HEK293T (cell line): ENCODE measurements around the gene TCOF1.
A peak's percentile ranks its signal among the peaks of the same experiment; 100 is the strongest.

ENCODE experiments used
- CTCF ChIA-PET: fragments of 350-600 bp; formaldehyde crosslinking; extraction: SDS; loops from one replicate; lab custom pipeline; 2021; ENCODE audit warnings: antibody characterized with exemption, inconsistent platforms; lab: Yijun Ruan, JAX
- POLR2A ChIA-PET: fragments of 350-600 bp; formaldehyde crosslinking; extraction: SDS; loops from one replicate; lab custom pipeline; 2020; ENCODE audit warnings: antibody characterized with exemption, inconsistent platforms; lab: Yijun Ruan, JAX
- DNase-seq: peaks from one replicate; pipeline ENCODE4 v3.0.0; 2012; ENCODE audit warnings: mixed read lengths; ENCODE audit errors: extremely low spot score
- ARNT ChIP-seq: fragments of 450-650 bp; IDR thresholded peaks from 2 replicates; pipeline ENCODE4 v1.6.1; 2017; ENCODE audit warnings: mild to moderate bottlenecking
- BHLHE40 ChIP-seq: fragments of 450-650 bp; IDR thresholded peaks from 2 replicates; pipeline ENCODE4 v1.6.1; 2016; ENCODE audit warnings: mild to moderate bottlenecking, moderate library complexity, borderline replicate concordance
- CTBP1 ChIP-seq: fragments of 450-650 bp; IDR thresholded peaks from 2 replicates; pipeline ENCODE4 v1.6.1; 2016; ENCODE audit warnings: borderline replicate concordance
- ELF4 ChIP-seq: fragments of 450-650 bp; IDR thresholded peaks from 2 replicates; pipeline ENCODE4 v1.6.1; 2017; ENCODE audit warnings: antibody characterized with exemption
- FOXA1 ChIP-seq: fragments of 450-650 bp; IDR thresholded peaks from 2 replicates; pipeline ENCODE4 v1.6.1; 2016; ENCODE audit warnings: mild to moderate bottlenecking
- FOXK2 ChIP-seq: fragments of 450-650 bp; IDR thresholded peaks from 2 replicates; pipeline ENCODE4 v1.6.1; 2016; ENCODE audit warnings: mild to moderate bottlenecking
- FOXM1 ChIP-seq: fragments of 450-650 bp; IDR thresholded peaks from 2 replicates; pipeline ENCODE4 v1.6.1; 2017; ENCODE audit warnings: mild to moderate bottlenecking, borderline replicate concordance
- HDGF ChIP-seq: fragments of 450-650 bp; IDR thresholded peaks from 2 replicates; pipeline ENCODE4 v1.6.1; 2017; ENCODE audit warnings: antibody characterized with exemption, borderline replicate concordance
- L3MBTL2 ChIP-seq: fragments of 450-650 bp; conservative IDR thresholded peaks from 2 replicates; pipeline ENCODE4 v1.6.1; 2016; ENCODE audit warnings: mild to moderate bottlenecking
- LEF1 ChIP-seq: fragments of 450-650 bp; IDR thresholded peaks from 2 replicates; pipeline ENCODE4 v1.6.1; 2017; ENCODE audit warnings: mild to moderate bottlenecking, borderline replicate concordance
- NFRKB ChIP-seq: fragments of 450-650 bp; IDR thresholded peaks from 2 replicates; pipeline ENCODE4 v1.6.1; 2016; ENCODE audit warnings: mild to moderate bottlenecking, moderate library complexity
- SP1 ChIP-seq: fragments of 450-650 bp; IDR thresholded peaks from 2 replicates; pipeline ENCODE4 v1.6.1; 2017
- SUZ12 ChIP-seq: fragments of 450-650 bp; IDR thresholded peaks from 2 replicates; pipeline ENCODE4 v1.6.1; 2016; ENCODE audit warnings: mild to moderate bottlenecking
- TARDBP ChIP-seq: fragments of 450-650 bp; IDR thresholded peaks from 2 replicates; pipeline ENCODE4 v1.6.1; 2016
- ZNF384 ChIP-seq: fragments of 450-650 bp; IDR thresholded peaks from 2 replicates; pipeline ENCODE4 v1.6.1; 2016
- TF ChIP-seq, protein P1 (sequence below): fragments of 450-650 bp; IDR thresholded peaks from 2 replicates; pipeline ENCODE4 v1.6.1; 2016

TCOF1 gene

DNA sequence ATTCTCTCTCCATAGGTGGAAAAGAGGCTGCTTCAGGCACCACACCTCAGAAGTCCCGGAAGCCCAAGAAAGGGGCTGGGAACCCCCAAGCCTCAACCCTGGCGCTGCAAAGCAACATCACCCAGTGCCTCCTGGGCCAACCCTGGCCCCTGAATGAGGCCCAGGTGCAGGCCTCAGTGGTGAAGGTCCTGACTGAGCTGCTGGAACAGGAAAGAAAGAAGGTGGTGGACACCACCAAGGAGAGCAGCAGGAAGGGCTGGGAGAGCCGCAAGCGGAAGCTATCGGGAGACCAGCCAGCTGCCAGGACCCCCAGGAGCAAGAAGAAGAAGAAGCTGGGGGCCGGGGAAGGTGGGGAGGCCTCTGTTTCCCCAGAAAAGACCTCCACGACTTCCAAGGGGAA, 38.8 kb downstream of the TCOF1 start:
- TF ChIP-seq FOXK2 (no peak), CTBP1 (no peak), HDGF (no peak), FOXM1 (no peak), BHLHE40 (no peak), LEF1 (no peak), ARNT (no peak), ELF4 (no peak), L3MBTL2 (no peak), SP1 (no peak), TARDBP (no peak), SUZ12 (no peak)
- ChIA-PET POLR2A (no interaction called here), CTCF (interaction anchor here (1.7 kb wide), 1 partner anchor 40 kb away, joined by 7 read pairs; no protein-coding TSS in a partner anchor)
- no peak for DNase-seq

DNA sequence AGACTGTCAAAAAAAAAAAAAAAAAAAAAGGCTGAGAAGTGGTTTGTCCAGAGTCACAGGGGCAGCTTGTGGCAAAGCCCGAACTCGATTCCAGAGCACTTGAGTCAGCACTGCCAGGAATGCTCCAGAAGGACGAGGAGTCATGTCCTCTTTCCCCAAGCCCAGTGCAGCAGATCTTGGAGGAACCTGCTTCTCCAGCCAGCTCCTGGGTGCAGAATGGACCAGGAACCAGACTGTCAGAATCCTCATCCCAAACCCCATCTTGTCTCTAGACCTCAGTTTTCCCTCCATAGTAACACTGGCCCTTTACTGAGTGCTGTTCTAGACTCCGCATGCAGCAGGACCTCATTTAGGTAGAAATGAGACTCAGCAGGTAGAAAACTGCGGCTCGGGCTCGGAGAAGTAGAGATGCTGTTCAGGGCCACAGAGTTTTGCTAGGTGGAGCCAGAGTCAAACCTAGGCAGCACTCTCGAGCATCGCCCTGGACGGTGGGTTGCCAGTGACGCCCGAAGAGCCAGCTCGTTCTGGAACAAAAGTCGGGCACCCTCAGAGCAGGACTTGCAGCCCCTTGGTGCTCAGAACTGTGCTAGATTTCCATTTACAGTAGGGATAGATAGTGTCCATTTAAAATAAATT, 39.8 kb downstream of the TCOF1 start:
- DNase-seq = no peak
- CTCF ChIA-PET = interaction anchor here (1.6 to 1.7 kb wide), 2 partner anchors 19 to 39 kb away, joined by 5 to 7 read pairs; no protein-coding TSS in a partner anchor
- TF ChIP-seq HDGF = no peak
- no peak for TF ChIP-seq CTBP1
- no peak for TF ChIP-seq ELF4
- no peak for TF ChIP-seq LEF1
- no peak for TF ChIP-seq ZNF384
- no peak for TF ChIP-seq SP1
- TF ChIP-seq, protein P1, sequence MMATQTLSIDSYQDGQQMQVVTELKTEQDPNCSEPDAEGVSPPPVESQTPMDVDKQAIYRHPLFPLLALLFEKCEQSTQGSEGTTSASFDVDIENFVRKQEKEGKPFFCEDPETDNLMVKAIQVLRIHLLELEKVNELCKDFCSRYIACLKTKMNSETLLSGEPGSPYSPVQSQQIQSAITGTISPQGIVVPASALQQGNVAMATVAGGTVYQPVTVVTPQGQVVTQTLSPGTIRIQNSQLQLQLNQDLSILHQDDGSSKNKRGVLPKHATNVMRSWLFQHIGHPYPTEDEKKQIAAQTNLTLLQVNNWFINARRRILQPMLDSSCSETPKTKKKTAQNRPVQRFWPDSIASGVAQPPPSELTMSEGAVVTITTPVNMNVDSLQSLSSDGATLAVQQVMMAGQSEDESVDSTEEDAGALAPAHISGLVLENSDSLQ = no peak
- TF ChIP-seq TARDBP = no peak
- no peak for TF ChIP-seq FOXM1
- no peak for TF ChIP-seq FOXK2
- POLR2A ChIA-PET = interaction anchor here (1.2 to 1.6 kb wide), 2 partner anchors 10 kb away, joined by 3 read pairs; no protein-coding TSS in a partner anchor

DNA sequence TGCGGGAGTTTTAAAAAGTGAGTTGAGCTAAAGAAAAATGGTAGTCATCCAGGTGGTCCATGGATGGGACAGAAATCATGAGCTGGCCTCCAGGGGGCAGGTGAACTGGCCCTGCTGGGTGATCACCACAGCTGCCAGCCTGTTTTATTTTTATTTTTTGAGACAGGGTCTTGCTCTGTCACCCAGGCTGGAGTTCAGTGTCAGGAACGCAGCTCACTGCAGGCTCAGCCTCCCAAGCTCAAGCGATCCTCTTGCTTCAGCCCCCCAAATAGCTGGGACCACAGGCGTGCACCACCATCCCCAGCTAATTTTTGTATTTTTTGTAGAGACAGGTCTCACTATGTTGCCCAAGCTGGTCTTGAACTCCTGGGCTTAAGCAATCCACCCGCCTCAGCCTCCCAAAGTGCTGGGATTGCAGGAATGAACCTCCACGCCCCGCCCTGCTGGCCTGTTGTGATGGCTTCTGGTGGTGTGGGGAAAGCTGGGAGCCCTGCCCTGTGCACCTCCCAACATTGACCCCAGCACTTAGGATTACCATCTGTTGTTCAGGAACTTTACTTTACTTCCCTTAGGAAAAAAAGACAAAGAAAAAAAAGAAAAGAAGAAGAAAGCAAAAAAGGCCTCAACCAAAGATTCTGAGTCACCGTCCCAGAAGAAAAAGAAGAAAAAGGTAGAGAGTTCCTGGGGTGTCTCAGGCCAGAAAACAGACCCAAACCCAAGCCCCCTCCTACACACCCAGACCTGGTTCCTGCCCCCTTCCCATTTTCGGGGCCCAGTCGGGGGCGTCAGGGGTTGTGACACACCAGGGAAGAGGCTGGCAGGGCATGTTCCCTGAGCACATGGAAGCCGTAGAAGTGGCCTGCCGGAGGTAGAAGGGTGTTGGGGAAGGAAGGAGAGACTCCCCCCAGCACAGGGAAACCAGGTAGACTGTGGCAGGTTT, 40.6 kb downstream of the TCOF1 start:
- no peak for DNase-seq
- CTCF ChIA-PET = interaction anchor here (0.7 to 1.7 kb wide), 3 partner anchors 20 to 38 kb away, joined by 4 to 7 read pairs (median 5); no protein-coding TSS in a partner anchor
- POLR2A ChIA-PET = interaction anchor here (1.2 to 1.6 kb wide), 2 partner anchors 9 to 11 kb away, joined by 3 read pairs; no protein-coding TSS in a partner anchor
- TF ChIP-seq ZNF384 (no peak), HDGF (no peak), SP1 (no peak), TARDBP (no peak), NFRKB (no peak), BHLHE40 (no peak), ELF4 (no peak), FOXM1 (no peak), L3MBTL2 (no peak), SUZ12 (no peak), FOXA1 (no peak), LEF1 (no peak), CTBP1 (no peak), ARNT (no peak)
- TF ChIP-seq, protein P1 = no peak

DNA sequence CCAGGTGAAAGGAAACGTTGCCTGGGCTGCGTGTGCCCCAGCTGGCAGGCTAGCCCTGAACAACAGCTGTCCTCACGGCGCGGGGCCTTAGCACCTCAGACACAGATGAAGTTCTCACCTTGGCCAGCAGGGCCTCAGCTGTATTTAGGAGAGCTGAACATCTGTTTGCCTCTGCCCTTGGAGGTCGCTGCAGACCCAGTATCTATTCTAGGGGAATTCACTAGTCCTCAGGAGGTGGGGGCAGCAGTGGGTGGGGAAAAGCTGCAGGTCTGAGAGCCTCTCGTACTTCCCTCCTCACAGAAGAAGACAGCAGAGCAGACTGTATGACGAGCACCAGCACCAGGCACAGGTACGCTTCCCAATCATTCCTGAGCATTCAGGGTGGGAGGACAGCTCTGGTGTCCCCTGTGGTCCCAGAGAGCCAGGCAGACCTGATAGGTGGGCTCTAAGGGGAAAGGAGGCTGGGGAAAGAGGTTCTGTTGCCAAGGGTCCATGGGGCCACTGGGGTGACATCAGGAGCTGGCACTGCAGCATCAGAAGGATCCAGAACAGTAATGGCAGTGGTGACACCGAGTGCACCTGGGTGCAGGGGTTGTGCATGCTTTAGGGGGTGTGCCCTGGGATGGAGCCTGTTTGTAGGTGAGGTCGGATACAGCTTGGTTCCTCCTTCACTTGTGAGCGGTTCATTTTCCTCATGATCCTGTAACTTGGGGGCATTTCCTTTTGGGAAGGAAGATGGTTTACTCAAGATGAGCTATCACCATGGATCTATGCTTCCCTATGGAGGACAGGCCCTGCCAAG, 41.4 kb downstream of the TCOF1 start:
- POLR2A ChIA-PET = no interaction called here
- CTCF ChIA-PET = interaction anchor here (0.6 to 1.6 kb wide), 4 partner anchors 12 to 178 kb away, joined by 3 to 6 read pairs (median 4); no protein-coding TSS in a partner anchor
- TF ChIP-seq FOXA1 (no peak), ZNF384 (no peak), NFRKB (no peak), SUZ12 (no peak), LEF1 (no peak), FOXM1 (no peak), HDGF (no peak), SP1 (no peak), ARNT (no peak), BHLHE40 (no peak), L3MBTL2 (no peak), ELF4 (no peak)
- TF ChIP-seq, protein P1 = no peak
- DNase-seq = peak; percentile 32
